Spleen (tissue), 7 donors: ENCODE data around the gene GOLGA8B.

Experiments
- CTCF ChIP-seq, 11 experiments: fragments of 200-600 bp in 7 of 11; fragments of 450-650 bp in 4 of 11; sonication (generic) in 4 of 11; IDR thresholded peaks in 8 of 11; conservative IDR thresholded peaks in 3 of 11; 1 replicate in 7 of 11; 2 replicates in 4 of 11; pipeline versions ENCODE4 v1.4.0 to v1.8.0; 2016 to 2021; ENCODE audit warnings: antibody characterized with exemption in 11 of 11, inconsistent platforms in 4 of 11, mild to moderate bottlenecking in 1 of 11
- POLR2A ChIP-seq, 3 donors: fragments of 450-650 bp; IDR thresholded peaks; one replicate each; pipeline ENCODE4 v1.5.1; 2017; ENCODE audit warnings: antibody characterized with exemption in 3 of 3, mild to moderate bottlenecking in 1 of 3
- donor health status: DM: no; HTN: no; CAD: no; lungs with moderate emphysema.
- donor health status: DM: no; HTN: no; CAD: no.
- donor health status: DM: no; HTN: no; CAD: no.

GRCh38 chr15:34607832-34608231, 24.4 kb upstream of the GOLGA8B start:
- TF ChIP-seq CTCF (IDR thresholded peaks at IDR 0.05 in 8 of 11, conservative IDR thresholded peaks at IDR 0.05 in 3 of 11) (no peak), POLR2A (IDR thresholded peaks at IDR 0.05) (no peak)
